ENCODE results near the gene RAX.
A peak's percentile ranks its signal among the peaks of the same experiment; 100 is the strongest.

The RAX gene

GRCh38 chr18:59293317-59293716, 20.1 kb upstream of the RAX start:
- Histone ChIP-seq H4K20me1 (ENCODE audit: insufficient read depth, low read length) (no peaks in the 10 kb centered on the region), H3K4me1 (ENCODE audit: low read length) (no peaks in the 10 kb centered on the region), H2AFZ (ENCODE audit: low read depth, low read length) (no peak overlapping the region), H3K4me3 (ENCODE audit: low read length) (no peak overlapping the region), H3K9me3 (ENCODE audit: insufficient read depth, low read length) (no peaks in the 10 kb centered on the region), H3K79me2 (ENCODE audit: low read length) (no peaks in the 10 kb centered on the region), H3K27me3 (ENCODE audit: low read depth, low read length) (peaks cover 61% of the 10 kb centered on the region), H3K36me3 (replicated peaks; ENCODE audit: low read depth, low read length) (no peaks in the 10 kb centered on the region), H3K9ac (ENCODE audit: low read length) (no peak overlapping the region), H3K27ac (ENCODE audit: low read length) (no peak overlapping the region), H3K4me2 (ENCODE audit: low read length) (no peak overlapping the region)
- TF ChIP-seq EZH2phosphoT487 (IDR thresholded peaks at IDR 0.05; ENCODE audit: low read depth) = no peak
- no peak for TF ChIP-seq CTCF (IDR thresholded peaks at IDR 0.05; ENCODE audit: low read depth, low read length)

GRCh38 chr18:59286341-59286740, 13.1 kb upstream of the RAX start:
- Histone ChIP-seq H3K27ac (ENCODE audit: low read length) (no peak overlapping the region), H3K27me3 (ENCODE audit: low read depth, low read length) (peaks cover 67% of the 10 kb centered on the region), H3K36me3 (replicated peaks; ENCODE audit: low read depth, low read length) (no peaks in the 10 kb centered on the region), H3K4me1 (ENCODE audit: low read length) (peaks cover 12% of the 10 kb centered on the region), H3K79me2 (ENCODE audit: low read length) (no peaks in the 10 kb centered on the region), H4K20me1 (ENCODE audit: insufficient read depth, low read length) (no peaks in the 10 kb centered on the region), H2AFZ (ENCODE audit: low read depth, low read length) (no peak overlapping the region), H3K9me3 (ENCODE audit: insufficient read depth, low read length) (no peaks in the 10 kb centered on the region), H3K4me3 (ENCODE audit: low read length) (no peak overlapping the region), H3K4me2 (ENCODE audit: low read length) (no peak overlapping the region), H3K9ac (ENCODE audit: low read length) (no peak overlapping the region)
- TF ChIP-seq CTCF (IDR thresholded peaks at IDR 0.05; ENCODE audit: low read depth, low read length) = no peak
- TF ChIP-seq EZH2phosphoT487 (IDR thresholded peaks at IDR 0.05; ENCODE audit: low read depth) = no peak

- peak overlapping the region; percentile 48 for H3K4me3 ChIP-seq (ENCODE audit: low read length)
- peak overlapping the region; percentile 48 for H3K4me2 ChIP-seq (ENCODE audit: low read length)
- no peaks in the 10 kb centered on the region for H3K79me2 ChIP-seq (ENCODE audit: low read length)
- H3K9me3 ChIP-seq (ENCODE audit: insufficient read depth, low read length) = no peaks in the 10 kb centered on the region
- no peaks in the 10 kb centered on the region for H3K36me3 ChIP-seq (replicated peaks; ENCODE audit: low read depth, low read length)
- H4K20me1 ChIP-seq (ENCODE audit: insufficient read depth, low read length) = no peaks in the 10 kb centered on the region
- H3K4me1 ChIP-seq (ENCODE audit: low read length) = peaks cover 29% of the 10 kb centered on the region
- TF ChIP-seq CTCF (IDR thresholded peaks at IDR 0.05; ENCODE audit: low read depth, low read length) = no peak
- no peak for TF ChIP-seq EZH2phosphoT487 (IDR thresholded peaks at IDR 0.05; ENCODE audit: low read depth)
- H3K27ac ChIP-seq (ENCODE audit: low read length) = no peak overlapping the region
- H3K9ac ChIP-seq (ENCODE audit: low read length) = no peak overlapping the region
- H3K27me3 ChIP-seq (ENCODE audit: low read depth, low read length) = peaks cover 79% of the 10 kb centered on the region
- H2AFZ ChIP-seq (ENCODE audit: low read depth, low read length) = no peak overlapping the region
Observed at GRCh38 chr18:59282341-59282740, 9.1 kb upstream of the RAX start.

GRCh38 chr18:59279722-59280121, 6.5 kb upstream of the RAX start:
- H3K79me2 ChIP-seq (ENCODE audit: low read length) = no peaks in the 10 kb centered on the region
- peaks cover 53% of the 10 kb centered on the region for H3K27me3 ChIP-seq (ENCODE audit: low read depth, low read length)
- H2AFZ ChIP-seq (ENCODE audit: low read depth, low read length) = no peak overlapping the region
- H3K9me3 ChIP-seq (ENCODE audit: insufficient read depth, low read length) = no peaks in the 10 kb centered on the region
- no peak overlapping the region for H3K9ac ChIP-seq (ENCODE audit: low read length)
- H3K4me3 ChIP-seq (ENCODE audit: low read length) = no peak overlapping the region
- TF ChIP-seq EZH2phosphoT487 (IDR thresholded peaks at IDR 0.05; ENCODE audit: low read depth) (no peak), CTCF (IDR thresholded peaks at IDR 0.05; ENCODE audit: low read depth, low read length) (no peak)
- no peaks in the 10 kb centered on the region for H4K20me1 ChIP-seq (ENCODE audit: insufficient read depth, low read length)
- H3K27ac ChIP-seq (ENCODE audit: low read length) = no peak overlapping the region
- H3K36me3 ChIP-seq (replicated peaks; ENCODE audit: low read depth, low read length) = no peaks in the 10 kb centered on the region
- peaks cover 29% of the 10 kb centered on the region for H3K4me1 ChIP-seq (ENCODE audit: low read length)
- H3K4me2 ChIP-seq (ENCODE audit: low read length) = peak overlapping the region; percentile 27
